ENCODE data around the gene RSRC1.
"Not testable (repeated sequence)": the region's sequence is repeated elsewhere in the genome, so short reads cannot be mapped to it uniquely, and the experiment has no call there.

RSRC1 gene

DNA sequence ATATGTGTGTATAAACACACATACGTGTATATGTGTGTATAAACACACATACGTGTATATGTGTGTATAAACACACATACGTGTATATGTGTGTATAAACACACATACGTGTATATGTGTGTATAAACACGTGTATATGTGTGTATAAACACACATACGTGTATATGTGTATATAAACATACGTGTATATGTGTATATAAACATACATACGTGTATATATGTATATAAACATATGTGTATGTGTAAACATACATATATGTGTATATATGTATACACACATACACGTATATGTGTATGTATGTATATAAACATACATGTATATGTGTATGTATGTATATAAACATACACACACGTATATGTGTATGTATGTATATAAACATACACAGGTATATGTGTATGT is 119.1 kb downstream of the RSRC1 start:
- DNase-seq (ENCODE audit: low read depth in 2 of 2), result not testable (repeated sequence)

DNA sequence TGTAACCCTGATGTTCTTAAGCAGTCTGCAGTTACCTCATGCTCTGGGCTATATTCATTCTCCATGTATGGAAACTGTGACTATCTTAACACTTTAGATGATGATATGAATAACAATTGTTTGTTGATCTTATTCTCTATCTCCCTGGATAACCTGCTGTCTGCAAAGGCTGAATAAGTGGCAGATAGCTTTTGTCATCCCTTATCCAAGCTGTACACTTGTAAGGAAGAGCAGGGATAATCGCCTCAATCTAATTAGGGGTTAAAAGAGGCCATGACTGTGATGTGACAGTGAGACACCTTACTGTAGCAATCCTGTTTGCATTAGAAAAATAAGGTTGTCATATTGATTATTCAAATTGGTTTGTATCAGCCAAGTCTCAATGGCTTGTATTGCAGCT is 123.9 kb downstream of the RSRC1 start:
- DNase-seq (ENCODE audit: low read depth in 2 of 2), result no peak

DNA sequence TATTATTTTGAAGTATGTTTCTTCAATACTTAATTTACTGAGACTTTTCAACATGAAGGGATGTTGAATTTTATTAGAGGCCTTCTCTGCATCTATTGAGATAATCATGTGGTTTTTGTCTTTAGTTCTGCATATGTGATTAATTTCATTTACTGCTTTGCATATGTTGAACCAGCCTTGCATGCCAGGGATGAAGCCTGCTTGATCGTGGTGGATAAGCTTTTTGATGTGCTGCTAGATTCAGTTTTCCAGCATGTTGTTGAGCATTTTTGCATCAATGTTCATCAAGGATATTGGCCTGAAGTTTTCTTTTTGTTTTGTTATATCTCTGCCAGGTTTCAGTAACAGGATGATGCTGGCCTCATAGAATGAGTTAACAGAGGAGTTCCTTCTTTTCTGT is 134.4 kb downstream of the RSRC1 start:
- DNase-seq (ENCODE audit: low read depth in 2 of 2), result no peak

DNA sequence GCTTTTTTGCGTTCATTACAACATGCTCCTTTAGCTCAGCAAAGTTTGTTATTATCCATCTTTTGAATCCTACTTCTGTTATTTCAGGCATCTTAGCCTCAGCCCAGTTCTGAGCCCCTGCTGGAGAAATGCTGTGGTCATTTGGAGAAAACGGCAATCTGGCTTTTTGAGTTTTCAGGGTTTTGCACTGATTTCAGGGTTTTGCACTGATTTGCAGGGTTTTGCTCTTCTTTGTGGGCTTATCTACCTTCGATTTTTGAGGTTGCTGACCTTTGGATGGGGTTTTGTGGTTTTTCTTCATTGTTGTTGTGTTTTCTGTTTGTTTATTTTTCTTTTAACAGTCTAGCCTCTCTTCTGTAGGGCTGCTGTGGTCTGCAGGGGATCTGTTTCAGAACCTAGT is 137.4 kb downstream of the RSRC1 start:
- DNase-seq (ENCODE audit: low read depth in 2 of 2), result no peak

DNA sequence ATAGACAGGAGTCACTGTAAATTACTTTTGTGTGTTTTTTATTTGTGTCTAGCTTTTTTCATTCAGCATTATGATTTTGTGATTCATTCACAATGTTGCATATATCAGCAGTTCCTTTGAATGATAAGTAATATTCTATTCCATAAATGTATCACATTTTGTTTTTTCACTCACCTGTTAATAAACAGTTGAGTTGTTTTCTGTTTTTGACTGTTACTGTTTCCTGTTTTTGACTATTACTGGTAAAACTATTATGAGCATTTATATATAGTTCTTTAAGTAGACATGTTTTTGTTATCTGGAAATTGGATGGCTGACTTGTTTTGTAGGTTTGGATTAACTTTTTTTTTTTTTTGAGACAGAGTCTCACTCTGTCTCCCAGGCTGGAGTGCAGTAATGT is 138.4 kb downstream of the RSRC1 start:
- DNase-seq (ENCODE audit: low read depth in 2 of 2), result no peak

DNA sequence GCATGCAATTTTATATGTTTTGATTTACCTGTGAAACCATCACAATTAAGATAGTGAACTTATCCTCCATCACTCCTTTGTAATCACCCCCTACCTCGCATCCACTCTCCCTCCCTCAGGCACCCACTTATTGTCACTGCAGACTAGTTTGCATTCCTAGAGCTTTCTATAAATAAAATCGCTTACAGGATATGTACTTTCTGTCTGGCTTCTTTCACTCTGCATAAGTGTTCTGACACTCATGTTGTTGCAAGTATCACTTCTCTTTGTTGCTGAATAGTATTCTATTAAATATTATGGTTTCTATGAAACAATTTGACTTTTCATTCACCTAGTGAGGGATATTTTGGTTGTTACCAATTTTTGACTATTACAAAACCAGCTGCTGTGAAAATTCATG is 139.3 kb downstream of the RSRC1 start:
- DNase-seq (ENCODE audit: low read depth in 2 of 2), result no peak

DNA sequence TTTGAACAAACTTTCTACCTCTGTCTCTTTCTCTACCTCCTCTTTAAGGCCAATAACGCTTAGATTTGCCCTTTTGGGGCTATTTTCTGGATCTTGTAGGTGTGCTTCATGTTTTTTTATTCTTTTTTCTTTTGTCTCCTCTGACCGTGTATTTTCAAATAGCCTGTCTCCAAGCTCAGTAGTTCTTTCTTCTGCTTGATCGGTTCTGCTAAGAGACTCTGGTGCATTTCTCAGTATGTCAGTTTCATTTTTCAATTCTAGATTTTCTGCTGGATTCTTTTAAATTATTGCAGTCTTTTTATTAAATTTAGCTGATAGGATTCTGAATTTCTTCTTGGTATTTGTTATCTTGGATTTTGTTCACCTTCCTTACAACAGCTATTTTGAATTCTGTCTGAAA is 148.7 kb downstream of the RSRC1 start:
- no peak for DNase-seq (ENCODE audit: low read depth in 2 of 2)

DNA sequence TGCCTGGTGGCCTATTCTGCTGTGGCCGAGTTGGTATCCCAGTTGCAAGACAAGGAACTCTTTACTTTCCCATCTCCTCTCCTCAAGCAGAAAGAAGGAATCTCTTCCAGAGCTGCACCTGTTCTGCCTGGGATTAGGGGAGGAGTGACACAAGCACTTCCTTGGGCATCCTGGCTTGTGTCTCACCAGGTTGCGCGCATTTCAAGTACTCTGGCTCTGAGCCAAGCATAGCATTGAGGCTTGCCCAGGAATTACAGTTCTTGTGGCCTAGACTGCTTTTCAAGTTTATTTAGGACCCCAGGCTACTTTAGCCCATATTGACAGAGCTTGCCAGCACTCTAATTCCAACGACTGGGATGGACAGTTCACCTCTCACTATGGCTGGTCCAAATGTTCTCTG is 150.5 kb downstream of the RSRC1 start:
- DNase-seq (ENCODE audit: low read depth in 2 of 2), result no peak

DNA sequence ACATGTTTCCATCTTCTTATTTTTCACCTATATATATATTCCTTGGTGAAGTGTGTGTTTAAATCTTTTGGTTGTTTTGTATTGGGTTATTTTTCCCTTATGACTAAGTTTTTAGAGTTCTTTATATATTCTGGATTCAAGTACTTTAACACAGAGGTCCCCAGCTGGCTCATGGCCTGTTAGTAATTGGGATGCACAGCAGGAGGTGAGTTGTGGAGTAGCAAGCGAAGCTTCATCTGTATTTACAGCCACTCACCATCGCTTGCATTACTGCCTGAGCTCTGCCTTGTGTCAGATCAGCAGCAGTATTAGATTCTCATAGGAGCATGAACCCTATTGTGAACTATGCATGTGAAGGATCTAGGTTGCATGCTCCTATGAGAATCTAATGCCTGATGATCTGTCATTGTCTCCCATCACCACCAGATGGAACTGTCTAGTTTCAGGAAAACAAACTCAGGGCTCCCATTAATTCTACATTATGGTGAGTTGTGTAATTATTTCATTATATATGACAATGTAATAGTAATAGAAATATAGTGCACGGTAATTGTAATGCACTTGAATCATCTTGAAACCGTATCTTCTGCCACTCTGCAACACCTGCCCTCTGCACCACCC is 151.6 kb downstream of the RSRC1 start:
- no peak for DNase-seq (ENCODE audit: low read depth in 2 of 2)

DNA sequence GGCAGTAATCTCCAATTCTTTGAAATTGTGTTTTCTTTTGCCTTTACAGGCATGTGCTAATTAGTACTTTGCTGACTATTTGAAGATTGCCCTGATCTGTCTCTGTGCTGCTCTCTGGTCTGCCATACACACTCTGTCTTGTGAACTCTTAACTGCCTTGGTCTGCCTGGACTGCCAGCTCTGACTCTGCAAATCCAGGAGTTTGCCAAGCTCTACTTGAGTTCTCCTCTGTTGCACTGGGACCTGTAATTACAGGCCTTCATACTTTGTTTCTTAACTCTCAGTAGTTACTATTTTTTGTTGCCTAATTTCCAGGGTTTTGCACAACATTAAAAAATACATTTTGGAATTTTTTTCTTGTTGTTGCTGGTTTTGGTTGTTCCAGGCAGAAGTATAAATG is 155.0 kb downstream of the RSRC1 start:
- DNase-seq (ENCODE audit: low read depth in 2 of 2), result no peak

DNA sequence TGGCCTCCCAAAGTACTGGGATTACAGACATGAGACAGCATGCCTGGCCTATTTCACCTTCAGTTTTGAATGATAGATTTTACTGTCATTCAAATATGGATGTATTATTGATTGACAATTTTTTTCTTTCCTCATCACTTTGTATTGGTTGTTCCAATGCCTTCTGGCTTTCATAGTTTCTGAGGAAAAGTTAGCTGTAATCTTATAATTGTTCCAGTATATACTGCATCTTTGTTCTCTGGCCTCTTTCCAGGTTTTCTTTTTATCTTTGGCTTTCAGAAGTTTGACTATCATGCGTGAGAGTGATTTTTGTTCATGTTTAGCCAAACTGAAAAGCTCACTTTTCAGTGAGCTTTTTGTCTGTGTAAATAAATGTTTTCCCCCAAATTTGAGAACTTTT is 157.1 kb downstream of the RSRC1 start:
- no peak for DNase-seq (ENCODE audit: low read depth in 2 of 2)

DNA sequence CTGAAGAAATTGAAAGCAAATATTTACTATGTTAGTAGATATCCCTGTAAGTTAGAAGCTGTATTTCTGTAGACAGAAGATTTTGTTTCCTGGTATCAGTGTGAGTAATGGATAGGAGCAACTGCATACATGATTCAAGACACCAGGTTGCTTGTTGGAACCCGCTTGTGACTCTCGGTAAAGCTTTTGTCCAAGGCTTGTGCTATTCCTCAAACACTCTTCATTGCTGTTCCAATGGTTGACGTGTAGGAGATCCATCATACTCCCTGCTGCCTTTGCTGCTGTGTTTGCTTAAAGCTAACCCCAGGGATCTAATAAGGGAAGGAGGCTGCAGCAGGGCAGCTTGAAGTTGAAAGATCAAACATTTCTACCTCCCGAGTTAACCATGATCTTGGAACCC is 160.1 kb downstream of the RSRC1 start:
- DNase-seq (ENCODE audit: low read depth in 2 of 2), result no peak

DNA sequence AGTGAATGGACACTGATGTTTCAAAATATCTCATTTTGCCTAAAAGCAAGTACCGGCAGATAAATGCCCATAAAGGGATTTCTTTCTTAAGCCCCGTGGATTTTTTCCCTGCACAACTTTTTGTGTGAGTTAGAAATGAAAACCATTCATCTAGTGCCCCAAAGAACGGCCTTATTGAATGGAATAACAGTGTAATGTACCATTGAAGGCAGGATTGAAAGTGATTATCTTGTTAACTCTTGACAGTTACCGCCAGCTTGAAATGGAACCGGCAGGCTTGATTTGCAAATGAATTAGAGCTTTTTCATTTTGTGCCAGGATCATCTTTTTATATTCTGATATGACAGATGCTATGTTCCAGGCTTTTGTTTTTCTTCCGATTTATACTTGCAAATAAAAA is 162.2 kb downstream of the RSRC1 start:
- no peak for DNase-seq (ENCODE audit: low read depth in 2 of 2)

DNA sequence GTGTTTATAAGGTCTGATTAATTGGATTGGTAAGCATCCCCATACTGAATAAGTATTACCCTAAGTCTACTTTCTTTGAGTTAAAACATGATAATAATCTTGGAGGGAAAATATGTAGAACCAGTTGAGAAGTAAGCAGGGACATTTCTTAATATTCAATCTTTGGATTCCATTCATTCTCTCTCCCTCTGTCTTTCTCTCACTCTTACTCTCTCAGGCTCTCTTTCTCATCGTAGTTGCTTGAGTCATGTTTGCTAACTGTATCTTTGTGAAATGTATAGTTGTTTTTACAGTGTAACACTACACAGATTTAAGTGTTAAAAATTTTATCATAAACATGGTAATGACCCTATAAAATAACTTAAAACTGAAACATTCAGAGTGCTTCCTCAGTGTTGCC is 163.8 kb downstream of the RSRC1 start:
- DNase-seq (ENCODE audit: low read depth in 2 of 2), result no peak

DNA sequence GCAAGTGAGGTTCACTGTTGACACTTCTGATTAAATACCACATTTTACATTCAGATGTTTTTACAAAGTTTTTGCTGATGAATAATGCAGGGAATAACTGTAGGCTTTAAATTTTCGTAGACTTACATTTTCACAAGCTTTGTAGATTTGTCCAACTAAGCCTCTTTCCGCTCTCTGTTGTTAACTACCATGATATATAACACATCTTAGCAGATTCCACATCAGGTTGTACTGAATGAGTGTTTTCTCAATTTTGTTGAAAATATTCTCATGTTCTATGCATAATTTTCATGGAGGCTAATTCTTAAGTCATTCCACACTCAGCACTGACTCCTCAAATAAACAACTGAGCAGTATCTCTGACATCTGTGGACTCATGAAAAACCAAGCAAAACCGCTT is 168.3 kb downstream of the RSRC1 start:
- no peak for DNase-seq (ENCODE audit: low read depth in 2 of 2)

DNA sequence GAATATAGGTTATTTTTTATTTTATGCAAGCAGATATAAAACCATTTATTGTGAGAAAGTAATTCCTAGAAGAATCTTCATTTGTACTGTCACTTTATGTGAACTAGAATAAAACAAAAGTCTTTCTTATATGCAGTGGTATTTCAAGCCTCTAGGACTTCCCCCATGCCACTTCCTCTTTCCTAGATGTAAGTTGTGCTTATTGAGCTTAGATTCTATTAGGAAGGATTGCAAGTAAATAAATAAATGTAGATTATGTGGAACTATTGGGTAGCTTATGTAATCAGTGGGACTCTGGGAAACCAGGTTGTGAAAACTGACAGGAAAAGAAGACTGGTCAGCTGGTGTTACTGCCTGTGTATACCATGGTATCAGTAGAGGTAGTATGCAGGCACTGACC is 169.7 kb downstream of the RSRC1 start:
- no peak for DNase-seq (ENCODE audit: low read depth in 2 of 2)

DNA sequence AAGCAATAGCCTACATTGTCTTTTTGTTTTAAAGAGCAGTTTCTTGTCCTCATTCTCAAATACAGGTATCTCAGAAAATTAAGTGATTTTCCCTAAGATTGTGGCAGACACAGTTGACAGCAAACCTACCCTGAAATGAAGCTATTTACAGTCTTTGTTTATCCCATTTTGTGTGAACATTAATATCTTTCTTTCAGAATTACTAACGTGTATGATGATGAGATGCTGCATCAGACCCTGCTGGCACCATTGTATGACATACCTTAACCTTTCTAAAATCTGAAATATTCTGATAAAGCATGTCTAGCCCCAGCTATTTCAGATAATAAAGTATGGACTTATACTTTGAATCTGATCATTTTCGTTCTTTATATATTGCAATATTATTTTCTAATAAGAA is 185.9 kb downstream of the RSRC1 start:
- DNase-seq (ENCODE audit: low read depth in 2 of 2), result no peak

DNA sequence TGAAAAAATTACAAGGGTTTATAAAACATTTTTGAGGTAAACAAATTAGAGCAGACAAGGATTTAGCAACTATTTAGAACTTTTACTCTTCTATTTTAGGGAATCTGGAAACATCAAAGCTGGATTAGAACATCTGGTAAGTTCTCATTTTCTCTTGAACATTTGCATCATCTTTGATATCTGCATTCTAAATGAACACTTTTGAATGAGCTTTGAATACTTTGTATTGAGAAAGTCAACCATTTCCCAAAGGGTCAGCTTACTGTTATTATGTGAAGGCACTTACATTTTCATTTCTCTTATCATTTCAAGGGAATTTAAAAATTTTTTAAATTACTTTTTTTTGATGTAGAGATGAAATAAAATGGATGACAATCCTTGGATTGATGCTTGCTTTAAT is 188.1 kb downstream of the RSRC1 start:
- no peak for DNase-seq (ENCODE audit: low read depth in 2 of 2)

DNA sequence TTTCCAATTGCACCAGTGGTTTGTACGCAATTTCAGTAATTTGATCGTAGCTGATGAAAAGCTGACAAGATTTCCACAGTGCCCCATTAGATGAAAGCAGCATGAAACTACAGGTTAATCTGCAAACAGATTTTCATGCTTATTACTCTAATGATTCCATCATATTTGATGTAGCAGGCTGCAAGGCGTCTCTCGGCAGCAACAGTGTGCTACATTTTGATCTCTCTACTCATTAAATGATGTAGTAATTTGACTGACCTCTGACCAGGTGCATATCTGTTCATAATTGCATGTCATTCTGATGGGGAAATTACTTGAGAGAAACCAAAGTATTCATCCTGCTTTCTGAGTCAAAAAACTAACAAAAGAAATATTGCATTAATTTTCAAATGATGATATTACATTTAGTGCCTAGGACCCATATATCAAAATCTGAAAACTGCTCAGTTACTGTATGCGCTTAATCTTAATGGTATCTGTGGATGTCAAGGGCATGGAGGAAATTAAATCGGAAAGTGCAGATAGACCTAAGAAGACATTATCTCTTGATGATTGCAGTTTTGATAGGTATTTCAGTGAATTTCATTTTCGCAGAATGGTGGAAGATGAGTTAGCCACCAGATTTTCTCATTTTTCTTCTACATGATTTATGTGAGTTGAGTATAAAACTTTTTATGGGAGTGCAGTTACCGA is 198.5 kb downstream of the RSRC1 start:
- no peak for DNase-seq (ENCODE audit: low read depth in 2 of 2)

DNA sequence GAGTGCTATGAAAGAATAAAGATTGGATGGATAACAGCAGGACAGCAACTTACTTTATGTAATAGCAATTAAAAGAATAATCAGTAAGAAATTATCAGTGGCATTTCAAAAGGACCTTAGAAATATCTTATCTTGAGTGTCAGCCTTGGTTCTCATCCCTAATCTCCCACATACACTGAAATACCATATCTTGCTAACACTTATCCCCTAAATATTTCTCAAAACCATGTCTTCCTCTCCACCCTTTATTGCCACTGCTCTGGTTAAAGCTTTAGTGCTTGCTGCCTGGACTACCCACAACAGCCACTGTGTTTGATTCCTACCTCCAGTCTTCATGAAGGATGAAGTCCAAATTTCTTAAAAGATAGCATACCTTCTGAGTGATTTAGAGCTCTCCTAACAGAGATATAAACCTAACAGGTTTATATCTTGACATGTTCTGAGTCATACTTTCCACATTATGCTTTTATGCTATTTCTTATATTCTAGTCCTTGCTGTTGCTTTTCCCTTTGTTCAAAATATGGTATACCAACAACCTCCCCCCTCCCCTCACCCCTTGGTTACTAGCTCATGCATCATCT is 202.8 kb downstream of the RSRC1 start:
- DNase-seq (ENCODE audit: low read depth in 2 of 2), result no peak

DNA sequence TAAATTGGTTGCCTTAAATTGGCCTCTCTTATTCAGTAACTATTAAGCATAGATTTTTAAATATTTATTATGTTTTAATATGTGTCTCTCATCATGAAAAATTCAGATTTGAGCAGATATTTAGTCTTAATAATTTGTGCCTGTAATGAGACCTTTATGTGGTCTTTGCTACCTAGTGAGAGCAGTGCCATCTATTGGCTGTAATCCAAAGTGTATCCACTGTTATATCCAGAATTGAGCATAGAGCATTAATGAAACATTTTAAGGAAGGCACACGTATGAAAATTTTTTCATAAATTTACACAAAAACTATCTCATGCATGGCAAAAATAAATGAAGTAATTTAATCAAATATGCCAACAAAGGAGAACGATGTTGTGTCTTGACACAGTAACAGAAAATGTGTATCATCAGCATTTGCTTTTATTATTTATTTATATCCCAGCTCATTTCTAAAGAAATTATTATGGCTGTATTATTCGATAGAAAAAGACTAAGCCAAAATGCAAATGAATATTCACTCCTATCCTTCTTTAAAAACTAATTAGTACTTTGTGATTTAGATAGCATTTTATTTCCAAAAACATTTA is 203.5 kb downstream of the RSRC1 start:
- DNase-seq (ENCODE audit: low read depth in 2 of 2), result no peak

DNA sequence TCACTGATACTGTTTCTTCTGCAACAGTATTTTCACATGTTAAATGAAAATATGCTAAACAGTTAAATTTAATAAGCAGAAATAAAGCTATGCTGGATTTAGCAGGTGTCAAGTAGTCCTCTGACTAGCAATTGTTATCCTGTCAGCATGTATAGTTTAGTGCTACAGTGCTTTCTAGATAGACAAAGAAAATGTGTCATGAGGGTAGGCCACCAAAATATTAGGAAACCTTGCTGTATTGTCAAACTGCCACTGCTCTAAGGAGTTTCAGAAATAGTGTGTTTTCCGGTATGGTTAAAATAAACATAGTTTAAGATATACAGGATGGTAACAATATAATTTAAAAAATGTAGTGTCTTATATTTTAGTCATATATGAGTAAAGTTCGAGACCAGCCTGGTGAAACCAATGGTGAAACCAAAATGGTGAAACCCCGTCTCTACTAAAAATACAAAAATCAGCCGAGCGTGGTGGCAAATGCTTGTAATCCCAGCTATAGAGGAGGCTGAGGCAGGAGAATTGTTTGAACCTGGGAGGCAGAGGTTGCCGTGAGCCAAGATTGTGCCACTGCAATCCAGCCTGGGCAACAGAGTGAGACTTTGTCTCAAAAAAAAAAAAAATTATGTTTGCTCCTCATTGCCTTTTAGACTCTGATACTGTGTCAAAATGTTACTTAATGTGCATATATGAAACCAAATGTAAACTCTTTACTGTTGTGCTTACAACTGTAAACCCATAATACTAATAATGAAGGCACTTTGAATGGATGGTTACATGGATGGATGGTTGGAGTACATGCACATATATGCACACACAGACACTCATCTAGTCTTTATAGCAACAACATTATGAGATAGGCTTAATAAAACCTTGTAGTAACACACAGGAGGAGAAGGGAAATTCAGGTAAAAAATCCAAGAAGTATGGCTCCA is 204.8 kb downstream of the RSRC1 start:
- no peak for DNase-seq (ENCODE audit: low read depth in 2 of 2)
